AG04449 (cell line): ENCODE data around the gene RHBG.

ENCODE experiments used
- CTCF ChIA-PET: fragments of 350-600 bp; formaldehyde crosslinking; extraction: SDS; loops from one replicate; lab custom pipeline; 2021; ENCODE audit warnings: antibody characterized with exemption; lab: Yijun Ruan, JAX
- POLR2A ChIA-PET: fragments of 400-600, 350-600 bp; formaldehyde crosslinking; extraction: SDS; loops from one replicate; lab custom pipeline; 2020; ENCODE audit warnings: antibody characterized with exemption, inconsistent platforms; lab: Yijun Ruan, JAX
- DNase-seq: peaks from one replicate; pipeline ENCODE4 v3.0.0-alpha.2; 2010; ENCODE audit warnings: low read depth, low spot score
- H3K4me3 ChIP-seq: 2 replicates; pipeline ENCODE4 v1.5.1; 2011; ENCODE audit warnings: low read depth, mild to moderate bottlenecking, control low read depth, low read length
- CTCF ChIP-seq: IDR thresholded peaks from one replicate; pipeline ENCODE4 v1.5.1; 2011; ENCODE audit warnings: mild to moderate bottlenecking, moderate library complexity, low read length, control low read depth, inconsistent platforms; ENCODE audit not compliant: insufficient read depth; ENCODE audit errors: missing control alignments

RHBG gene

DNA sequence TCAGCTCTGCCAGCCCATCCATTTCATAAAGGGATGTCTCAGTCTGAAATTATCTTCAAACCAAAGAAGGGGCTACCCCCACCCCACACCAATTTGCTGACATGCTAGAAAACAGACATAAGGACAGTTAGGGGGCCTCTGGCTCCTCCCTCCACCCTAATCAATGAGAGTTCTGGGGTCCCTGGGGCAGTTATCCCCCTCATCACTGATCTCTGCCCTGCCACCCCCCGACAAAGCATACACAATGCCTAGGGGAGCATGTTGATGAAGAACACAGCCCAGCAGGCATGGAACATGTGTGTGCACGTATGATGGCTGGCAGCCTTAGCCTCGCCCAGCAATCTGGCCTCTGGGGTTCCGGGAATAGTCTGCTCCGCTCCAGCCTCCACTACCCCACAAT is 58.9 kb downstream of the RHBG start:
- POLR2A ChIA-PET, result no interaction called here
- no peak for TF ChIP-seq CTCF
- no peak for DNase-seq
- CTCF ChIA-PET, result interaction anchor here (7.2 kb wide), 1 partner anchor 43 kb away, joined by 65 read pairs; no protein-coding TSS in a partner anchor
- no peak overlapping the region for H3K4me3 ChIP-seq

GRCh38 chr1:156428746-156429288 is 59.8 kb downstream of the RHBG start:
- no peak for DNase-seq
- no peak overlapping the region for H3K4me3 ChIP-seq
- CTCF ChIA-PET, result interaction anchor here (3.0 to 9.7 kb wide), 2 partner anchors 17 to 44 kb away, joined by 26 to 134 read pairs; no protein-coding TSS in a partner anchor
- TF ChIP-seq CTCF, result no peak
- POLR2A ChIA-PET, result no interaction called here

DNA sequence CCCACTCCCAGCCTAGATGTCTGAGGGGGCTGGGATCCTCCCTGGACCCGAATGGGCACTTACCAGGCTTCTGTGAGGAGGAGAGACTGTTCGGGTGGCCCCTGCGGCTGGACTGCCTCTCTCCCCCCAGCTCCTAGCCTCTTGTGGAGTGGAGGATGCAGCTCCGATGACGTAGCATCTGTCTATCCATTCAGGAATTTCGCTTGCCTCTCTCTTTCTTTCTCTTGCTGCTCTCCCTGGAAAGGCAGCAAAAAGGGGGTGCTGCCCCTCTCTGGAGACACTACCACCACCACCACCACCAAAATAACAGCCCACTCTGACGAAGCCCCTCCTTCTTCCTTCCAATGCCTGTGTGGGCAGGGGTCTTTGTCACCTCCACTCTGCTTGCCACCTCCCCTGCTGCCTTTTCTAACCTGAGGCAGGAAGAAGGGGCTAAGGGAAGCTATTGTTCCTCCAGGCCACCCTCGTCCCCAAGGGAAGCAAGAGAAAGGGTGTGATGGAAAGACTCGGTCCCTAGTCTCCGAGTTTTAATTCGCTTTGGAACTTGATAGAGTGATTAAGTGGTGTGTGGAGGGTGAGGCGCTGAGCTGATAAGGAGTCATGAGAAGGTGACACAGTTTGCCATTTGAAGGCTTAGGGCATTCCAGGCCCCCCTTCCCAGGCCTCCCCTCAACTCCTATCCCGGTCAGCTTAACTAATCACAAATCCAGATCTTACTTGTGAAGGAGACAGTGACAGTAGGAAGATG is 60.5 kb downstream of the RHBG start:
- no peak for TF ChIP-seq CTCF
- POLR2A ChIA-PET, result interaction anchor here (0.5 kb wide), 1 partner anchor 44 kb away, joined by 3 read pairs; no protein-coding TSS in a partner anchor
- CTCF ChIA-PET, result interaction anchor here (1.0 to 9.7 kb wide), 3 partner anchors 17 to 45 kb away, joined by 3 to 134 read pairs (median 26); no protein-coding TSS in a partner anchor
- DNase-seq, result no peak
- H3K4me3 ChIP-seq, result no peak overlapping the region

GRCh38 chr1:156430303-156430702 is 61.3 kb downstream of the RHBG start:
- TF ChIP-seq CTCF, result no peak
- ChIA-PET POLR2A (no interaction called here), CTCF (interaction anchor here (1.0 to 9.7 kb wide), 4 partner anchors 12 to 45 kb away, joined by 3 to 134 read pairs (median 22); no protein-coding TSS in a partner anchor)
- DNase-seq, result no peak
- no peak overlapping the region for H3K4me3 ChIP-seq

GRCh38 chr1:156430866-156431265 is 61.9 kb downstream of the RHBG start:
- DNase-seq, result no peak
- ChIA-PET CTCF (interaction anchor here (1.2 to 9.7 kb wide), 4 partner anchors 12 to 46 kb away, joined by 3 to 134 read pairs (median 22); no protein-coding TSS in a partner anchor), POLR2A (no interaction called here)
- no peak overlapping the region for H3K4me3 ChIP-seq
- no peak for TF ChIP-seq CTCF

- DNase-seq, result no peak
- H3K4me3 ChIP-seq, result no peak overlapping the region
- no peak for TF ChIP-seq CTCF
- CTCF ChIA-PET, result interaction anchor here (0.5 to 9.7 kb wide), 6 partner anchors 11 to 230 kb away, joined by 3 to 134 read pairs (median 22); no protein-coding TSS in a partner anchor
- POLR2A ChIA-PET, result no interaction called here
These were observed 62.4 kb downstream of the RHBG start for GRCh38 chr1:156431366-156431765.
